GM21528 (cell line): ENCODE measurements around the gene TMEM222.
A peak's percentile ranks its signal among the peaks of the same experiment; 100 is the strongest.

Experiments used
- ATAC-seq: cut with Tn5 transposase; IDR thresholded peaks from one replicate; pipeline ENCODE4 v1.9.1; 2021; ENCODE audit warnings: mild to moderate bottlenecking, moderate library complexity; ENCODE audit not compliant: unreplicated experiment, low FRiP score

Gene TMEM222

GRCh38 chr1:27338751-27339150 is 16.8 kb downstream of the TMEM222 start:
- ATAC-seq = no peak

- no peak for ATAC-seq
These were observed 17.2 kb downstream of the TMEM222 start for GRCh38 chr1:27339213-27339612.

GRCh38 chr1:27341525-27342252 is 19.7 kb downstream of the TMEM222 start, which contains the start of gene SYTL1:
TSS of gene SYTL1 (plus strand) at chr1:27342022. CDS start at chr1:27345335, 3,313 bp downstream.
- ATAC-seq = peak; percentile 50

GRCh38 chr1:27342391-27342777 is 20.4 kb downstream of the TMEM222 start:
- ATAC-seq = no peak

GRCh38 chr1:27342778-27343638 is 21.0 kb downstream of the TMEM222 start:
- ATAC-seq = no peak

GRCh38 chr1:27343639-27344025 is 21.7 kb downstream of the TMEM222 start:
- no peak for ATAC-seq

- no peak for ATAC-seq
These were observed 23.3 kb downstream of the TMEM222 start for GRCh38 chr1:27345272-27345671.

GRCh38 chr1:27346357-27346756 is 24.4 kb downstream of the TMEM222 start:
- ATAC-seq = no peak

GRCh38 chr1:27346991-27347624 is 25.1 kb downstream of the TMEM222 start:
- ATAC-seq = no peak

- ATAC-seq = no peak
These were observed 27.2 kb downstream of the TMEM222 start for GRCh38 chr1:27348861-27349783.

- no peak for ATAC-seq
These were observed 28.1 kb downstream of the TMEM222 start for GRCh38 chr1:27349784-27350662.

GRCh38 chr1:27350663-27351540 is 28.9 kb downstream of the TMEM222 start:
- ATAC-seq = no peak

- no peak for ATAC-seq
These were observed 29.7 kb downstream of the TMEM222 start for GRCh38 chr1:27351541-27352107.

- ATAC-seq = no peak
These were observed 31.2 kb downstream of the TMEM222 start for GRCh38 chr1:27353166-27353565.

GRCh38 chr1:27353629-27354028 is 31.7 kb downstream of the TMEM222 start:
- ATAC-seq = no peak

GRCh38 chr1:27355683-27356082 is 33.7 kb downstream of the TMEM222 start:
- ATAC-seq = no peak

GRCh38 chr1:27356277-27356618 is 34.3 kb downstream of the TMEM222 start:
- no peak for ATAC-seq
